Mucosa of gallbladder (tissue), 1 donor: ENCODE results near the gene GTSE1. TPM values are rescaled to one million over a fixed set of nuclear protein-coding genes. Genes with fewer than 3 reads are reported as not detected.
"Not testable (repeated sequence)": the region's sequence is repeated elsewhere in the genome, so short reads cannot be mapped to it uniquely, and the experiment has no call there.

ENCODE experiments used
- DNase-seq: peaks from one replicate; pipeline ENCODE4 v3.0.0-alpha.2; 2020; ENCODE audit warnings: low spot score
- total RNA-seq: library from RNA; stranded (reverse); gene quantifications from one replicate; pipeline ENCODE4 v1.2.1, GENCODE V29; 2021
- donor health status: DM: no; HTN: no; CAD: no.

Gene GTSE1
- total RNA-seq, 1 donor from 2014 or later: 1.3 TPM

- no peak for DNase-seq
These were observed 1.9 kb upstream of the GTSE1 start for GRCh38 chr22:46294784-46295183.

GRCh38 chr22:46295277-46295971, 1.2 kb upstream of the GTSE1 start:
- no peak for DNase-seq

GRCh38 chr22:46297151-46297812, 612 bp downstream of the GTSE1 start:
- no peak for DNase-seq

- no peak for DNase-seq
These were observed 2.4 kb downstream of the GTSE1 start for GRCh38 chr22:46299101-46299500.

GRCh38 chr22:46300491-46300890, 3.8 kb downstream of the GTSE1 start:
- DNase-seq: no peak

- DNase-seq: no peak
These were observed 6.8 kb downstream of the GTSE1 start for GRCh38 chr22:46303347-46303965.

GRCh38 chr22:46308283-46308988, 11.8 kb downstream of the GTSE1 start:
- no peak for DNase-seq

- DNase-seq: no peak
These were observed 12.9 kb downstream of the GTSE1 start for GRCh38 chr22:46309526-46310085.

GRCh38 chr22:46312056-46312455, 15.4 kb downstream of the GTSE1 start:
- no peak for DNase-seq

- DNase-seq: not testable (repeated sequence)
These were observed 16.2 kb downstream of the GTSE1 start for GRCh38 chr22:46312848-46313247.

GRCh38 chr22:46315976-46316375, 19.3 kb downstream of the GTSE1 start:
- no peak for DNase-seq

- DNase-seq: no peak
These were observed 21.0 kb downstream of the GTSE1 start for GRCh38 chr22:46317646-46318045.

GRCh38 chr22:46318576-46318975, 21.9 kb downstream of the GTSE1 start:
- DNase-seq: no peak

GRCh38 chr22:46319319-46319718, 22.6 kb downstream of the GTSE1 start:
- DNase-seq: no peak

- DNase-seq: no peak
These were observed 23.6 kb downstream of the GTSE1 start for GRCh38 chr22:46320166-46320710.

GRCh38 chr22:46320716-46321386, 24.2 kb downstream of the GTSE1 start:
- DNase-seq: no peak

- no peak for DNase-seq
These were observed 26.0 kb downstream of the GTSE1 start for GRCh38 chr22:46322711-46323110.

GRCh38 chr22:46323162-46323561, 26.5 kb downstream of the GTSE1 start:
- DNase-seq: no peak

GRCh38 chr22:46326066-46326680, 29.5 kb downstream of the GTSE1 start:
- DNase-seq: no peak

- DNase-seq: no peak
These were observed 31.2 kb downstream of the GTSE1 start for GRCh38 chr22:46327691-46328465.
